KMS-11 (cell line): ENCODE results near the gene ITPR2.

ENCODE experiments used
- H2AFZ ChIP-seq: fragments of 200-600 bp; sonication (generic); 2 replicates; pipeline ENCODE4 v1.6.1; 2016; ENCODE audit warnings: antibody characterized with exemption, mixed run types, low read depth
- H3K27ac ChIP-seq: fragments of 200-600 bp; sonication (generic); 2 replicates; pipeline ENCODE4 v1.6.1; 2016; ENCODE audit warnings: mild to moderate bottlenecking, mixed run types
- H3K27me3 ChIP-seq: fragments of 200-600 bp; sonication (generic); 2 replicates; pipeline ENCODE4 v1.6.1; 2017; ENCODE audit warnings: mild to moderate bottlenecking, low read depth, mixed run types, moderate library complexity; ENCODE audit not compliant: insufficient read depth
- H3K36me3 ChIP-seq: fragments of 200-600 bp; sonication (generic); 2 replicates; pipeline ENCODE4 v1.6.1; 2017; ENCODE audit warnings: mild to moderate bottlenecking, mixed run types; ENCODE audit not compliant: insufficient read depth
- H3K4me1 ChIP-seq: fragments of 200-600 bp; sonication (generic); 2 replicates; pipeline ENCODE4 v1.6.1; 2016; ENCODE audit warnings: mild to moderate bottlenecking, low read depth, mixed run types; ENCODE audit not compliant: poor library complexity, severe bottlenecking
- H3K4me2 ChIP-seq: fragments of 200-600 bp; sonication (generic); 2 replicates; pipeline ENCODE4 v1.7.0; 2016; ENCODE audit warnings: mild to moderate bottlenecking, mixed run types
- H3K4me3 ChIP-seq: fragments of 200-600 bp; sonication (generic); IDR thresholded peaks from 2 replicates; pipeline ENCODE4 v1.6.1; 2017; ENCODE audit warnings: low read depth, low read length, mixed read lengths; ENCODE audit not compliant: insufficient read depth
- H3K79me2 ChIP-seq: fragments of 200-600 bp; sonication (generic); 2 replicates; pipeline ENCODE4 v1.6.1; 2016; ENCODE audit warnings: low read depth, mixed run types; ENCODE audit not compliant: insufficient read depth
- H3K9ac ChIP-seq: fragments of 200-600 bp; sonication (generic); 2 replicates; pipeline ENCODE4 v1.6.1; 2016; ENCODE audit warnings: mild to moderate bottlenecking, mixed run types
- H4K20me1 ChIP-seq: fragments of 200-600 bp; sonication (generic); 2 replicates; pipeline ENCODE4 v1.6.1; 2016; ENCODE audit warnings: mild to moderate bottlenecking, mixed run types; ENCODE audit not compliant: insufficient read depth
- CTCF ChIP-seq: fragments of 200-600 bp; sonication (generic); conservative IDR thresholded peaks from 2 replicates; pipeline ENCODE4 v1.6.1; 2017; ENCODE audit warnings: low read depth, mild to moderate bottlenecking, antibody characterized with exemption, low read length, moderate library complexity, mixed read lengths

ITPR2 gene

DNA sequence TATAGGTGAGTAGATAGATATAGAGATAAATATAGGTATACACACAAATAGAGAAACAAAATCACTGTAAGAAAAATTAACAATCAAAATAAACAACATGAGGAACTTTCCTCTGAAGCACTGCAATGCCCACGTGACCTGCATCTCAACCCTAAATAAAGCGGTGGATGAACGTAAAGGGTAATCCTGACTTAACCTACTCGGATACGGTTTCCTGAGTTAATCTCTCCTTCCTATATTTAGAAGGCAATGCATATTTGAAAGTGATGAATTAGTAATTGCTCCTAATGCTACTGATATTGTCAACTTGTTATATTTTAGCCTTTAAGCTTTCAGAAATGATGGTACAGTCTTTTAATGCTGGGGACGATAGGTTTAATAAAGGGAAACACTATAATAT, 221.4 kb downstream of the ITPR2 start:
- Histone ChIP-seq H3K27ac (no peak overlapping the region), H4K20me1 (no peaks in the 10 kb centered on the region), H3K9ac (no peak overlapping the region), H3K79me2 (no peaks in the 10 kb centered on the region), H3K27me3 (no peaks in the 10 kb centered on the region), H2AFZ (no peak overlapping the region), H3K36me3 (no peaks in the 10 kb centered on the region), H3K4me3 (no peak overlapping the region), H3K4me1 (no peaks in the 10 kb centered on the region), H3K4me2 (no peak overlapping the region)
- TF ChIP-seq CTCF: no peak

DNA sequence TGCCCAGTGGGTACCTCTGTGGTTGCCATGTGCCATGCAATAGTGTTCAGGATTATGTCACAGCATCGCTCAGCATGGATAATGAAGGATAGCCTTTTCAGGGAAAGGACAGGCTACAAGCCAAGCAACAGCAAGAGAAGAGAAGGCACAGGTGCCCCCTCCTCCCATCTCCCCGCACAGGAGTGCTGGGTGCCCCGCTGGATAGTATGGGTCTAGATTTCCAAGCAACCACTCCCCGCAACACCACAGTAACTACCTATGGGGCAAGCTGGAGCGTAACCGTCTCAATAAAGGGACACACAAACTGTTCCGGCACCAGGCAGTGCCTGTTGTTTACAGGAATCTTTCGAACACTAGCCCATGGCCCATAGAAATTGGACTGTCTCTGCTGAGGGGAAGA, 222.2 kb downstream of the ITPR2 start:
- Histone ChIP-seq H4K20me1 (no peaks in the 10 kb centered on the region), H3K27me3 (no peaks in the 10 kb centered on the region), H3K4me3 (no peak overlapping the region), H3K79me2 (no peaks in the 10 kb centered on the region), H3K4me2 (no peak overlapping the region), H3K4me1 (no peaks in the 10 kb centered on the region), H3K36me3 (no peaks in the 10 kb centered on the region), H2AFZ (no peak overlapping the region), H3K27ac (no peak overlapping the region), H3K9ac (no peak overlapping the region)
- TF ChIP-seq CTCF: no peak

DNA sequence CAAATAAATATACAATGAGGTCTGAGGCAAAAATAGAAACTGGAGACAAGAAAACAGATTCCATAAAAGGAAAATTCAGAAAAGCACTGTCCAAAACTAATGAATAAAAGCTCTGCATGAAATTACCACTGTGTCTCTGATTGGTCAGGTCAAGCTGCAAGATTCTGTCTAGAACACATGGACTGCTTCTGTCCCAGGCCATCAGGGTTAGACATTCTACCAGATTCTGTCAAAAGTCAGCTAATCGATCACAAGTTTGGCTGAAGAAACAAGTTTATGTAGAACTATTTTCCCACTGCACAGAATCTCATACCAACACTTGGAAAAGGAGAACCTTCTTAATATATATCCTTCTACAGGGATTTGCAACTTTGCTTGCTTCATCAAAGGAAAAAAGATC, 223.0 kb downstream of the ITPR2 start:
- Histone ChIP-seq H3K27me3 (no peaks in the 10 kb centered on the region), H3K4me2 (no peak overlapping the region), H3K79me2 (no peaks in the 10 kb centered on the region), H3K4me1 (no peaks in the 10 kb centered on the region), H3K27ac (no peak overlapping the region), H3K4me3 (no peak overlapping the region), H3K9ac (no peak overlapping the region), H2AFZ (no peak overlapping the region), H3K36me3 (no peaks in the 10 kb centered on the region), H4K20me1 (no peaks in the 10 kb centered on the region)
- TF ChIP-seq CTCF: no peak

DNA sequence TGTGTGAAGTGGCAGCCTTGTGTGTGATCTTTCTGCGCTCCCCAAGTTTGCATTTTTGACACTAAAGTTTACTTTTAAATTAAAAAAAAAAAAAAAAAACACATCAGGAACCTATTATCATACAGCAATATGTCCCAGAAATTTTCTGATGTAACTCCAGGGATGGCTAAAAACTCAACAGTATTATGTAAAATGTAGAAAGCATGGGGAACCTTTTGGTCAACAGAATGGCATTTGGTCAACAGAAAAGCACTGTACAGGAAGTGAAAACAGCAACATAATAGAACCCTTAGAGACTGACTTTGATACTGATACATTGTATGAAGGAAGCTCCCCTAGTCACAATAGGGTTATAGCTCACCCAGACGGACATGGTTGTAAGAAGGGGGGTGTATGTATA, 224.3 kb downstream of the ITPR2 start:
- Histone ChIP-seq H3K4me1 (no peaks in the 10 kb centered on the region), H3K79me2 (no peaks in the 10 kb centered on the region), H2AFZ (no peak overlapping the region), H3K27ac (no peak overlapping the region), H4K20me1 (no peaks in the 10 kb centered on the region), H3K4me3 (no peak overlapping the region), H3K36me3 (no peaks in the 10 kb centered on the region), H3K9ac (no peak overlapping the region), H3K4me2 (no peak overlapping the region), H3K27me3 (no peaks in the 10 kb centered on the region)
- no peak for TF ChIP-seq CTCF

- H3K9ac ChIP-seq: no peak overlapping the region
- no peaks in the 10 kb centered on the region for H3K36me3 ChIP-seq
- no peaks in the 10 kb centered on the region for H3K79me2 ChIP-seq
- no peaks in the 10 kb centered on the region for H3K27me3 ChIP-seq
- no peaks in the 10 kb centered on the region for H4K20me1 ChIP-seq
- H3K4me3 ChIP-seq: no peak overlapping the region
- H3K27ac ChIP-seq: no peak overlapping the region
- H2AFZ ChIP-seq: no peak overlapping the region
- H3K4me1 ChIP-seq: no peaks in the 10 kb centered on the region
- no peak overlapping the region for H3K4me2 ChIP-seq
- TF ChIP-seq CTCF: no peak
Observed at GRCh38 chr12:26608273-26608672, 224.7 kb downstream of the ITPR2 start.
